ENCODE results near the gene SHLD1. TPM values are rescaled to one million over a fixed set of nuclear protein-coding genes. Genes with fewer than 3 reads are reported as not detected.

Gene SHLD1
- total RNA-seq, 1 experiment from 2014 or later = 2.4 TPM

DNA sequence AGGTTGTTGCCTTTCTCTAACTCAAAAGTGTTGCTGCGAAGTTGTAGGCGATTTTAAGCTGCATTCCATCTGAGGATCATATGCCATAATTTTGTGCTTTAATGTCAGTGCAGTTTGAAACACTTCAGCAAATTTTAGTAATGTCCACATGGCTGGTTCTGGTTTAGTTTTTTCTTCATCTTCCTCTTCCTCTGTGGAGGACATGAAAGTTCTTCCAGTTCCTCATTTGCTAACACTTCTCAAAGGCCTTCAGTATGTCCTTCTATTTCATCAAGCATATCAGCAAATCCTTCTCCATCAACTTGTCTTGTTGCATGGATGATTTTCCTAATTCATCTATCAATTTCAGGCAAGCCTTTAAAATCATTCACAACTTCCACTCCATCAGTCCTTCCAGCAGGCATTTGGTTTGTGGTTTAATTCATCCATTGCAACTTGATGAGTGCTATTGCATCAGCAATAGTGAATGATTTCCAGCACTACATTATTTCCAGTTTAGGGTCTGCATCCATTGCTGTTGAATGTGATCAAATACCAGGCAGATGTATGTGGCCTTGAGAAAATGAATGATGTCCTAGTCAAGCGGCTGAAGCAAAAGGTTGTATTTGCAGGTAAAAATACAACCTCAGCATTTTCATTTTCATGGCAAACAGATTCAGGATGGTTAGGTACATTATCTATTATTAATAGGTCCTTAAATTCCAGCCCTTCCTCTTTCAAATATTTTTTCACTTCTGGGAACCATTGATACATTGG lies 20.2 kb downstream of the SHLD1 start:
- RAD21 ChIA-PET (ENCODE audit: low non-redundant PET in 1 of 2, low total read pairs in 2 of 2, uncharacterized antibody in 2 of 2, unreplicated experiment in 2 of 2) = no interaction called here
- H4K20me1 ChIP-seq (ENCODE audit: insufficient read depth) = no peaks in the 10 kb centered on the region
- no peaks in the 10 kb centered on the region for H3K36me3 ChIP-seq (ENCODE audit: control insufficient read depth in 1 of 2, insufficient read depth in 2 of 2, low read length in 2 of 2)
- intact Hi-C loops (cut with micrococcal nuclease) = no loop called here
- no TSS peak for BruUV-seq (replicated peaks)
- no peak overlapping the region for H3K4me2 ChIP-seq (ENCODE audit: low read length)
- no peak overlapping the region for H2AFZ ChIP-seq (ENCODE audit: low read depth, low read length, poor library complexity, severe bottlenecking)
- H3K9ac ChIP-seq (ENCODE audit: low read length) = no peak overlapping the region
- H3K4me1 ChIP-seq (ENCODE audit: control insufficient read depth in 1 of 2, insufficient read depth in 2 of 2, low read length in 2 of 2) = no peaks in the 10 kb centered on the region
- H3K4me3 ChIP-seq (replicated peaks in 1 of 2; ENCODE audit: low read depth in 1 of 2, low read length in 2 of 2) = no peak overlapping the region
- no peaks in the 10 kb centered on the region for H3K9me3 ChIP-seq (ENCODE audit: control insufficient read depth in 1 of 2, insufficient read depth in 1 of 2, low read depth in 1 of 2, low read length in 2 of 2)
- DNase-seq (ENCODE audit: low read depth, low spot score) = no peak
- CTCF ChIA-PET = no interaction called here
- H3K79me2 ChIP-seq (ENCODE audit: insufficient read depth, low read length) = no peaks in the 10 kb centered on the region
- H3K27ac ChIP-seq (ENCODE audit: low read depth, low read length) = no peak overlapping the region
- ATAC-seq = no peak
- no peaks in the 10 kb centered on the region for H3K9me2 ChIP-seq (ENCODE audit: insufficient read depth)
- no peaks in the 10 kb centered on the region for H3K27me3 ChIP-seq (ENCODE audit: insufficient read depth, low read length)
- POLR2A ChIA-PET = no interaction called here
- TF ChIP-seq EZH2phosphoT487 (IDR thresholded peaks at IDR 0.05; ENCODE audit: borderline replicate concordance) (no peak), SRF (IDR thresholded peaks at IDR 0.05; ENCODE audit: low read depth) (no peak), CEBPB (IDR thresholded peaks at IDR 0.05; ENCODE audit: low read depth) (peak; percentile 80), POLR2A (IDR thresholded peaks at IDR 0.05; ENCODE audit: borderline replicate concordance, extremely low read depth, insufficient read depth, insufficient read length) (no peak), EGR1 (IDR thresholded peaks at IDR 0.05; ENCODE audit: low read depth) (no peak)

DNA sequence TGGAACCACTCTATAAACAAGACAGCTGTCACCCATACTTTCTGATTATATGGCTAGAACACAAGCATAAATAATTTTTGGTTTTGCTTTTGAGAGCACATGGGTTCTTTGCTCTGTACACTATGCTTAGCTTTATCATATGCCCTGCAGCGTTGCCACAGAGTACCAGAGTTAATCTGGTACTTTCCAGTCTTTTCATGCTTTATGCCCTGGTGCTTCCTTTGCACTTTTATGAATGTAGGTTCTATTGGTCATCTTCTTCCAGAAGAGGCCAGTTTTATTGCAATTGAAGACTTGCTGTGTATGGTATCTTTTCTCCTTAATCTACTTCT lies 20.8 kb downstream of the SHLD1 start:
- Histone ChIP-seq H3K27ac (ENCODE audit: low read depth, low read length) (no peak overlapping the region), H3K27me3 (ENCODE audit: insufficient read depth, low read length) (no peaks in the 10 kb centered on the region), H3K4me1 (ENCODE audit: control insufficient read depth in 1 of 2, insufficient read depth in 2 of 2, low read length in 2 of 2) (no peaks in the 10 kb centered on the region), H3K9me3 (ENCODE audit: control insufficient read depth in 1 of 2, insufficient read depth in 1 of 2, low read depth in 1 of 2, low read length in 2 of 2) (no peaks in the 10 kb centered on the region), H3K36me3 (ENCODE audit: control insufficient read depth in 1 of 2, insufficient read depth in 2 of 2, low read length in 2 of 2) (no peaks in the 10 kb centered on the region), H3K9me2 (ENCODE audit: insufficient read depth) (no peaks in the 10 kb centered on the region), H2AFZ (ENCODE audit: low read depth, low read length, poor library complexity, severe bottlenecking) (no peak overlapping the region), H3K9ac (ENCODE audit: low read length) (no peak overlapping the region), H4K20me1 (ENCODE audit: insufficient read depth) (no peaks in the 10 kb centered on the region), H3K4me2 (ENCODE audit: low read length) (no peak overlapping the region), H3K79me2 (ENCODE audit: insufficient read depth, low read length) (no peaks in the 10 kb centered on the region), H3K4me3 (replicated peaks in 1 of 2; ENCODE audit: low read depth in 1 of 2, low read length in 2 of 2) (no peak overlapping the region)
- ATAC-seq (no peak), DNase-seq (ENCODE audit: low read depth, low spot score) (no peak)
- CTCF ChIA-PET = no interaction called here
- intact Hi-C loops (cut with micrococcal nuclease) = no loop called here
- no TSS peak for BruUV-seq (replicated peaks)
- RAD21 ChIA-PET (ENCODE audit: low non-redundant PET in 1 of 2, low total read pairs in 2 of 2, uncharacterized antibody in 2 of 2, unreplicated experiment in 2 of 2) = no interaction called here
- TF ChIP-seq, protein P1, sequence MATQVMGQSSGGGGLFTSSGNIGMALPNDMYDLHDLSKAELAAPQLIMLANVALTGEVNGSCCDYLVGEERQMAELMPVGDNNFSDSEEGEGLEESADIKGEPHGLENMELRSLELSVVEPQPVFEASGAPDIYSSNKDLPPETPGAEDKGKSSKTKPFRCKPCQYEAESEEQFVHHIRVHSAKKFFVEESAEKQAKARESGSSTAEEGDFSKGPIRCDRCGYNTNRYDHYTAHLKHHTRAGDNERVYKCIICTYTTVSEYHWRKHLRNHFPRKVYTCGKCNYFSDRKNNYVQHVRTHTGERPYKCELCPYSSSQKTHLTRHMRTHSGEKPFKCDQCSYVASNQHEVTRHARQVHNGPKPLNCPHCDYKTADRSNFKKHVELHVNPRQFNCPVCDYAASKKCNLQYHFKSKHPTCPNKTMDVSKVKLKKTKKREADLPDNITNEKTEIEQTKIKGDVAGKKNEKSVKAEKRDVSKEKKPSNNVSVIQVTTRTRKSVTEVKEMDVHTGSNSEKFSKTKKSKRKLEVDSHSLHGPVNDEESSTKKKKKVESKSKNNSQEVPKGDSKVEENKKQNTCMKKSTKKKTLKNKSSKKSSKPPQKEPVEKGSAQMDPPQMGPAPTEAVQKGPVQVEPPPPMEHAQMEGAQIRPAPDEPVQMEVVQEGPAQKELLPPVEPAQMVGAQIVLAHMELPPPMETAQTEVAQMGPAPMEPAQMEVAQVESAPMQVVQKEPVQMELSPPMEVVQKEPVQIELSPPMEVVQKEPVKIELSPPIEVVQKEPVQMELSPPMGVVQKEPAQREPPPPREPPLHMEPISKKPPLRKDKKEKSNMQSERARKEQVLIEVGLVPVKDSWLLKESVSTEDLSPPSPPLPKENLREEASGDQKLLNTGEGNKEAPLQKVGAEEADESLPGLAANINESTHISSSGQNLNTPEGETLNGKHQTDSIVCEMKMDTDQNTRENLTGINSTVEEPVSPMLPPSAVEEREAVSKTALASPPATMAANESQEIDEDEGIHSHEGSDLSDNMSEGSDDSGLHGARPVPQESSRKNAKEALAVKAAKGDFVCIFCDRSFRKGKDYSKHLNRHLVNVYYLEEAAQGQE (IDR thresholded peaks at IDR 0.05; ENCODE audit: low read depth) = no peak
- TF ChIP-seq, protein P2, sequence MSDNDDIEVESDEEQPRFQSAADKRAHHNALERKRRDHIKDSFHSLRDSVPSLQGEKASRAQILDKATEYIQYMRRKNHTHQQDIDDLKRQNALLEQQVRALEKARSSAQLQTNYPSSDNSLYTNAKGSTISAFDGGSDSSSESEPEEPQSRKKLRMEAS (IDR thresholded peaks at IDR 0.05) = no peak
- TF ChIP-seq FOSL1 (IDR thresholded peaks at IDR 0.05; ENCODE audit: low read depth) (no peak), POLR2A (IDR thresholded peaks at IDR 0.05; ENCODE audit: borderline replicate concordance, extremely low read depth, insufficient read depth, insufficient read length) (no peak), EZH2phosphoT487 (IDR thresholded peaks at IDR 0.05; ENCODE audit: borderline replicate concordance) (no peak), SP1 (IDR thresholded peaks at IDR 0.05; ENCODE audit: low read depth) (no peak), ZNF274 (IDR thresholded peaks at IDR 0.05; ENCODE audit: low read depth, low read length) (no peak), ELF1 (IDR thresholded peaks at IDR 0.05; ENCODE audit: borderline replicate concordance, low read depth) (no peak), RAD21 (IDR thresholded peaks at IDR 0.05; ENCODE audit: low read depth) (no peak), POLR2AphosphoS5 (IDR thresholded peaks at IDR 0.05; ENCODE audit: low read depth, low read length) (no peak)
- TF ChIP-seq, protein P3, sequence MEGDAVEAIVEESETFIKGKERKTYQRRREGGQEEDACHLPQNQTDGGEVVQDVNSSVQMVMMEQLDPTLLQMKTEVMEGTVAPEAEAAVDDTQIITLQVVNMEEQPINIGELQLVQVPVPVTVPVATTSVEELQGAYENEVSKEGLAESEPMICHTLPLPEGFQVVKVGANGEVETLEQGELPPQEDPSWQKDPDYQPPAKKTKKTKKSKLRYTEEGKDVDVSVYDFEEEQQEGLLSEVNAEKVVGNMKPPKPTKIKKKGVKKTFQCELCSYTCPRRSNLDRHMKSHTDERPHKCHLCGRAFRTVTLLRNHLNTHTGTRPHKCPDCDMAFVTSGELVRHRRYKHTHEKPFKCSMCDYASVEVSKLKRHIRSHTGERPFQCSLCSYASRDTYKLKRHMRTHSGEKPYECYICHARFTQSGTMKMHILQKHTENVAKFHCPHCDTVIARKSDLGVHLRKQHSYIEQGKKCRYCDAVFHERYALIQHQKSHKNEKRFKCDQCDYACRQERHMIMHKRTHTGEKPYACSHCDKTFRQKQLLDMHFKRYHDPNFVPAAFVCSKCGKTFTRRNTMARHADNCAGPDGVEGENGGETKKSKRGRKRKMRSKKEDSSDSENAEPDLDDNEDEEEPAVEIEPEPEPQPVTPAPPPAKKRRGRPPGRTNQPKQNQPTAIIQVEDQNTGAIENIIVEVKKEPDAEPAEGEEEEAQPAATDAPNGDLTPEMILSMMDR (IDR thresholded peaks at IDR 0.05 in 2 of 3, conservative IDR thresholded peaks at IDR 0.05 in 1 of 3; ENCODE audit: borderline replicate concordance in 1 of 3, insufficient read depth in 1 of 3, low read depth in 2 of 3, low read length in 2 of 3) = no peak
- POLR2A ChIA-PET = no interaction called here

All from HCT116 (cell line).